ENCODE data around the gene RND3.

RND3 gene

GRCh38 chr2:150445398-150445797 is 42.1 kb downstream of the RND3 start:
- in situ Hi-C loops (cut with MboI; ENCODE audit: low sequenced_read_pairs), result no loop called here

GRCh38 chr2:150442484-150442883 is 45.0 kb downstream of the RND3 start:
- in situ Hi-C loops (cut with MboI; ENCODE audit: low sequenced_read_pairs), result no loop called here

- in situ Hi-C loops (cut with MboI; ENCODE audit: low sequenced_read_pairs), result no loop called here
These were observed 45.7 kb downstream of the RND3 start for GRCh38 chr2:150441784-150442183.

GRCh38 chr2:150441226-150441625 is 46.2 kb downstream of the RND3 start:
- in situ Hi-C loops (cut with MboI; ENCODE audit: low sequenced_read_pairs), result no loop called here

GRCh38 chr2:150438654-150439053 is 48.8 kb downstream of the RND3 start:
- in situ Hi-C loops (cut with MboI; ENCODE audit: low sequenced_read_pairs), result no loop called here

- in situ Hi-C loops (cut with MboI; ENCODE audit: low sequenced_read_pairs), result no loop called here
These were observed 49.4 kb downstream of the RND3 start for GRCh38 chr2:150438041-150438440.

GRCh38 chr2:150432312-150432625 is 55.2 kb downstream of the RND3 start:
- in situ Hi-C loops (cut with MboI; ENCODE audit: low sequenced_read_pairs), result no loop called here

GRCh38 chr2:150431561-150432311 is 55.7 kb downstream of the RND3 start:
- in situ Hi-C loops (cut with MboI; ENCODE audit: low sequenced_read_pairs), result no loop called here

- in situ Hi-C loops (cut with MboI; ENCODE audit: low sequenced_read_pairs), result no loop called here
These were observed 58.0 kb downstream of the RND3 start for GRCh38 chr2:150429384-150429961.

- in situ Hi-C loops (cut with MboI; ENCODE audit: low sequenced_read_pairs), result no loop called here
These were observed 58.8 kb downstream of the RND3 start for GRCh38 chr2:150428641-150429040.

- in situ Hi-C loops (cut with MboI; ENCODE audit: low sequenced_read_pairs), result no loop called here
These were observed 60.2 kb downstream of the RND3 start for GRCh38 chr2:150427298-150427697.

- in situ Hi-C loops (cut with MboI; ENCODE audit: low sequenced_read_pairs), result no loop called here
These were observed 60.7 kb downstream of the RND3 start for GRCh38 chr2:150426724-150427123.

- in situ Hi-C loops (cut with MboI; ENCODE audit: low sequenced_read_pairs), result no loop called here
These were observed 61.2 kb downstream of the RND3 start for GRCh38 chr2:150426315-150426714.

GRCh38 chr2:150425121-150425955 is 62.1 kb downstream of the RND3 start:
- in situ Hi-C loops (cut with MboI; ENCODE audit: low sequenced_read_pairs), result no loop called here

GRCh38 chr2:150424406-150424805 is 63.1 kb downstream of the RND3 start:
- in situ Hi-C loops (cut with MboI; ENCODE audit: low sequenced_read_pairs), result no loop called here

GRCh38 chr2:150421126-150421651 is 66.3 kb downstream of the RND3 start:
- in situ Hi-C loops (cut with MboI; ENCODE audit: low sequenced_read_pairs), result no loop called here

- in situ Hi-C loops (cut with MboI; ENCODE audit: low sequenced_read_pairs), result no loop called here
These were observed 68.6 kb downstream of the RND3 start for GRCh38 chr2:150418916-150419315.
